Eye (tissue), 1 donor: Measurements from ENCODE around the gene CNIH4.
"Not testable (repeated sequence)": the region's sequence is repeated elsewhere in the genome, so short reads cannot be mapped to it uniquely, and the experiment has no call there.

Source experiments
- DNase-seq: peaks from one replicate; pipeline ENCODE4 v3.0.0-alpha.2; 2015

Gene CNIH4

GRCh38 chr1:224356685-224357625 lies at the start of gene CNIH4:
Gene CNIH4, plus strand, starts transcription at chr1:224356879. Its CDS starts 46 bp downstream, at chr1:224356925.
- peak; percentile 99 for DNase-seq

- no peak for DNase-seq
Measured at GRCh38 chr1:224308064-224308463, 48.6 kb upstream of the CNIH4 start.

- DNase-seq = not testable (repeated sequence)
Measured at GRCh38 chr1:224311503-224311902, 45.2 kb upstream of the CNIH4 start.

- no peak for DNase-seq
Measured at GRCh38 chr1:224312025-224312424, 44.7 kb upstream of the CNIH4 start.

- DNase-seq = no peak
Measured at GRCh38 chr1:224317383-224318045, 39.2 kb upstream of the CNIH4 start.

GRCh38 chr1:224321706-224322105 lies 35.0 kb upstream of the CNIH4 start:
- no peak for DNase-seq

GRCh38 chr1:224325959-224326358 lies 30.7 kb upstream of the CNIH4 start:
- no peak for DNase-seq

GRCh38 chr1:224328644-224329043 lies 28.0 kb upstream of the CNIH4 start:
- no peak for DNase-seq

- DNase-seq = no peak
Measured at GRCh38 chr1:224329484-224329841, 27.2 kb upstream of the CNIH4 start.

- peak; percentile 96 for DNase-seq
Measured at GRCh38 chr1:224329842-224330753, 26.6 kb upstream of the CNIH4 start, which contains the start of gene NVL. Gene NVL, minus strand, starts transcription at chr1:224330172. Its CDS starts 45 bp downstream, at chr1:224330127.

- no peak for DNase-seq
Measured at GRCh38 chr1:224331326-224331725, 25.4 kb upstream of the CNIH4 start.

GRCh38 chr1:224331824-224332223 lies 24.9 kb upstream of the CNIH4 start:
- DNase-seq = no peak

- peak; percentile 79 for DNase-seq
Measured at GRCh38 chr1:224333309-224333926, 23.3 kb upstream of the CNIH4 start.

GRCh38 chr1:224333939-224334786 lies 22.5 kb upstream of the CNIH4 start:
- no peak for DNase-seq

GRCh38 chr1:224338150-224338838 lies 18.4 kb upstream of the CNIH4 start:
- DNase-seq = no peak

GRCh38 chr1:224339442-224340033 lies 17.1 kb upstream of the CNIH4 start:
- peak; percentile 9 for DNase-seq

- peak; percentile 51 for DNase-seq
Measured at GRCh38 chr1:224340453-224341384, 16.0 kb upstream of the CNIH4 start.

- no peak for DNase-seq
Measured at GRCh38 chr1:224343679-224344078, 13.0 kb upstream of the CNIH4 start.

- DNase-seq = no peak
Measured at GRCh38 chr1:224348137-224348536, 8.5 kb upstream of the CNIH4 start.
